Testis (tissue), 2 donors: ENCODE data around the gene OR10A5.

Experiments
- CTCF ChIP-seq, 3 experiments: fragments of 450-650 bp in 2 of 3; fragments of 200-600 bp in 1 of 3; sonication (generic) in 1 of 3; IDR thresholded peaks; one replicate each; pipeline ENCODE4 v1.5.1; 2016 to 2019; ENCODE audit warnings: antibody characterized with exemption in 3 of 3, mild to moderate bottlenecking in 2 of 3, moderate library complexity in 1 of 3
- POLR2A ChIP-seq: fragments of 450-650 bp; IDR thresholded peaks from one replicate; pipeline ENCODE4 v1.6.1; 2017; ENCODE audit warnings: antibody characterized with exemption, mild to moderate bottlenecking, moderate library complexity

DNA sequence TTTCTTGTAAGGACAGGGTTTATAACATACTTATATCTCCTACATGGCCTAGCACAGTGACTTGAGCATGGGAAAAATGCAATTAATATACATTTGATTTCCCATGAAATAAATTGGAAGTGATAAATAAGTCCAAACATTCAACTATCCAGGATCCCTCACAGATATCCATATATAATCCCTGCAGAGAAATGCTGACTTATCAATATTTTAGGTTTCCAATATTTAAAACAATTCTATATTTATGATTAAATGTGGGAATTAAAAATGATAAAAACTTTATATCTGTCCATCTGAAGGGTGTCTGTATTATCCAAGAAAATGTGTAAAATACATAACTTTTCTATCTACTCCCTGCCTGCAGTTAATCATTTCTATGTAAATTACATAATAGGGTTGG lies 37.3 kb downstream of the OR10A5 start:
- TF ChIP-seq CTCF (IDR thresholded peaks at IDR 0.05) = no peak
- no peak for TF ChIP-seq POLR2A
